SK-N-SH (cell line): Measurements from ENCODE around the gene ABCG1.

Experiments
- CTCF ChIP-seq: fragments of 200-600 bp; sonication (generic); IDR thresholded peaks from 2 replicates; pipeline ENCODE4 v1.6.1; 2017; ENCODE audit warnings: antibody characterized with exemption, mild to moderate bottlenecking, moderate library complexity
- IRF3 ChIP-seq: fragments of 150-350 bp; IDR thresholded peaks from 2 replicates; pipeline ENCODE4 v1.6.1; 2016; ENCODE audit warnings: mild to moderate bottlenecking, low read depth, low read length
- TAF1 ChIP-seq: IDR thresholded peaks from 2 replicates; pipeline ENCODE4 v1.6.1; 2012; ENCODE audit warnings: low read depth, mild to moderate bottlenecking, low read length, moderate library complexity, borderline replicate concordance

GRCh38 chr21:42343101-42343500, 124.2 kb downstream of the ABCG1 start:
- TF ChIP-seq CTCF: no peak
- no peak for TF ChIP-seq IRF3
- no peak for TF ChIP-seq TAF1
